ENCODE measurements around the gene APOL2.

- TF ChIP-seq CTCF (IDR thresholded peaks at IDR 0.05) (no peak), POLR2AphosphoS5 (IDR thresholded peaks at IDR 0.05) (no peak)
These were observed 7.4 kb upstream of the APOL2 start for GRCh38 chr22:36246718-36247117.

Measured in suprapubic skin (tissue), 3 donors.